ENCODE measurements around the gene HSD11B2. TPM values are rescaled to one million over a fixed set of nuclear protein-coding genes. Genes with fewer than 3 reads are reported as not detected.

Gene HSD11B2
- total RNA-seq, 1 experiment from 2014 or later: 9.7 TPM

DNA sequence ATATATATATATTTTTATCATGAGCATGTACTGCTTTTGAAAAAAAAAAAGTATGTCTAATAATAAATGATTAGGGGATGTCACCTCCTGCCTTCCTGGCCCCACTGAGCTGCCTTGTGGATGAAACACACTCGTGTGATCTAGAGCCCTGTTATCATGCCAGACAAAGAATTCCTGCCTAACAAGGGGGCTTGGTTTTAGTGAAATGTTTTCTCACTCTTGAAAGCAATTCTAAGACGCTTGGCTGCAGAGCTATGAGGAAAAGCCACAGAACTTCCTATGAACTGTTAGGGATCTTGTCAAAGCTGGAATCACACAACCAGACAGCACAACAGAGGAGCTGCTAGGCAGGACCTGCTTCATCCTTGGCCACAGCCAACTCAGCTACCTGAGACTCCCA is 18.6 kb upstream of the HSD11B2 start:
- Histone ChIP-seq H3K9me3 (ENCODE audit: control insufficient read depth in 1 of 2, insufficient read depth in 1 of 2, low read depth in 1 of 2, low read length in 2 of 2) (no peaks in the 10 kb centered on the region), H4K20me1 (ENCODE audit: insufficient read depth) (no peaks in the 10 kb centered on the region), H3K36me3 (ENCODE audit: control insufficient read depth in 1 of 2, insufficient read depth in 2 of 2, low read length in 2 of 2) (no peaks in the 10 kb centered on the region), H3K27ac (ENCODE audit: low read depth, low read length) (no peak overlapping the region), H2AFZ (ENCODE audit: low read depth, low read length, poor library complexity, severe bottlenecking) (no peak overlapping the region), H3K4me1 (ENCODE audit: control insufficient read depth in 1 of 2, insufficient read depth in 2 of 2, low read length in 2 of 2) (peaks cover 10 to 19% of the 10 kb centered on the region in 2 experiments; a peak in 3 of 4 replicates), H3K4me2 (ENCODE audit: low read length) (no peak overlapping the region), H3K79me2 (ENCODE audit: insufficient read depth, low read length) (no peaks in the 10 kb centered on the region), H3K9me2 (ENCODE audit: insufficient read depth) (no peaks in the 10 kb centered on the region), H3K9ac (ENCODE audit: low read length) (no peak overlapping the region), H3K4me3 (replicated peaks in 1 of 2; ENCODE audit: low read depth in 1 of 2, low read length in 2 of 2) (no peak overlapping the region), H3K27me3 (ENCODE audit: insufficient read depth, low read length) (no peaks in the 10 kb centered on the region)
- TF ChIP-seq SRF (IDR thresholded peaks at IDR 0.05; ENCODE audit: low read depth) (no peak), SP1 (IDR thresholded peaks at IDR 0.05; ENCODE audit: low read depth) (no peak), POLR2AphosphoS5 (IDR thresholded peaks at IDR 0.05; ENCODE audit: low read depth, low read length) (no peak), CTCF (IDR thresholded peaks at IDR 0.05 in 2 of 3, conservative IDR thresholded peaks at IDR 0.05 in 1 of 3; ENCODE audit: borderline replicate concordance in 1 of 3, insufficient read depth in 1 of 3, low read depth in 2 of 3, low read length in 2 of 3) (no peak), JUND (IDR thresholded peaks at IDR 0.05) (no peak), RAD21 (IDR thresholded peaks at IDR 0.05; ENCODE audit: low read depth) (no peak), ZNF274 (IDR thresholded peaks at IDR 0.05; ENCODE audit: low read depth, low read length) (no peak), ZFX (IDR thresholded peaks at IDR 0.05) (no peak), EGR1 (IDR thresholded peaks at IDR 0.05; ENCODE audit: low read depth) (no peak), ZBTB33 (IDR thresholded peaks at IDR 0.05; ENCODE audit: extremely low read depth, insufficient replicate concordance, low read length) (no peak)
- TF ChIP-seq, protein P1, sequence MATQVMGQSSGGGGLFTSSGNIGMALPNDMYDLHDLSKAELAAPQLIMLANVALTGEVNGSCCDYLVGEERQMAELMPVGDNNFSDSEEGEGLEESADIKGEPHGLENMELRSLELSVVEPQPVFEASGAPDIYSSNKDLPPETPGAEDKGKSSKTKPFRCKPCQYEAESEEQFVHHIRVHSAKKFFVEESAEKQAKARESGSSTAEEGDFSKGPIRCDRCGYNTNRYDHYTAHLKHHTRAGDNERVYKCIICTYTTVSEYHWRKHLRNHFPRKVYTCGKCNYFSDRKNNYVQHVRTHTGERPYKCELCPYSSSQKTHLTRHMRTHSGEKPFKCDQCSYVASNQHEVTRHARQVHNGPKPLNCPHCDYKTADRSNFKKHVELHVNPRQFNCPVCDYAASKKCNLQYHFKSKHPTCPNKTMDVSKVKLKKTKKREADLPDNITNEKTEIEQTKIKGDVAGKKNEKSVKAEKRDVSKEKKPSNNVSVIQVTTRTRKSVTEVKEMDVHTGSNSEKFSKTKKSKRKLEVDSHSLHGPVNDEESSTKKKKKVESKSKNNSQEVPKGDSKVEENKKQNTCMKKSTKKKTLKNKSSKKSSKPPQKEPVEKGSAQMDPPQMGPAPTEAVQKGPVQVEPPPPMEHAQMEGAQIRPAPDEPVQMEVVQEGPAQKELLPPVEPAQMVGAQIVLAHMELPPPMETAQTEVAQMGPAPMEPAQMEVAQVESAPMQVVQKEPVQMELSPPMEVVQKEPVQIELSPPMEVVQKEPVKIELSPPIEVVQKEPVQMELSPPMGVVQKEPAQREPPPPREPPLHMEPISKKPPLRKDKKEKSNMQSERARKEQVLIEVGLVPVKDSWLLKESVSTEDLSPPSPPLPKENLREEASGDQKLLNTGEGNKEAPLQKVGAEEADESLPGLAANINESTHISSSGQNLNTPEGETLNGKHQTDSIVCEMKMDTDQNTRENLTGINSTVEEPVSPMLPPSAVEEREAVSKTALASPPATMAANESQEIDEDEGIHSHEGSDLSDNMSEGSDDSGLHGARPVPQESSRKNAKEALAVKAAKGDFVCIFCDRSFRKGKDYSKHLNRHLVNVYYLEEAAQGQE (IDR thresholded peaks at IDR 0.05; ENCODE audit: low read depth): no peak
- intact Hi-C loops (cut with micrococcal nuclease): no loop called here
- CTCF ChIA-PET: interaction anchor here (2.9 kb wide), 1 partner anchor 16 kb away, joined by 8 read pairs; no protein-coding TSS in a partner anchor
- RAD21 ChIA-PET (ENCODE audit: low non-redundant PET in 1 of 2, low total read pairs in 2 of 2, uncharacterized antibody in 2 of 2, unreplicated experiment in 2 of 2): no interaction called here
- no TSS peak for BruUV-seq (replicated peaks)
- POLR2A ChIA-PET: no interaction called here
- DNase-seq (ENCODE audit: low read depth, low spot score) (no peak), ATAC-seq (no peak)

All from HCT116 (cell line).